ENCODE measurements around the gene TMEM129. TPM values are rescaled to one million over a fixed set of nuclear protein-coding genes. Genes with fewer than 3 reads are reported as not detected.
A peak's percentile ranks its signal among the peaks of the same experiment; 100 is the strongest.

TMEM129 gene
- total RNA-seq, 1 donor from 2014 or later = 192 TPM

DNA sequence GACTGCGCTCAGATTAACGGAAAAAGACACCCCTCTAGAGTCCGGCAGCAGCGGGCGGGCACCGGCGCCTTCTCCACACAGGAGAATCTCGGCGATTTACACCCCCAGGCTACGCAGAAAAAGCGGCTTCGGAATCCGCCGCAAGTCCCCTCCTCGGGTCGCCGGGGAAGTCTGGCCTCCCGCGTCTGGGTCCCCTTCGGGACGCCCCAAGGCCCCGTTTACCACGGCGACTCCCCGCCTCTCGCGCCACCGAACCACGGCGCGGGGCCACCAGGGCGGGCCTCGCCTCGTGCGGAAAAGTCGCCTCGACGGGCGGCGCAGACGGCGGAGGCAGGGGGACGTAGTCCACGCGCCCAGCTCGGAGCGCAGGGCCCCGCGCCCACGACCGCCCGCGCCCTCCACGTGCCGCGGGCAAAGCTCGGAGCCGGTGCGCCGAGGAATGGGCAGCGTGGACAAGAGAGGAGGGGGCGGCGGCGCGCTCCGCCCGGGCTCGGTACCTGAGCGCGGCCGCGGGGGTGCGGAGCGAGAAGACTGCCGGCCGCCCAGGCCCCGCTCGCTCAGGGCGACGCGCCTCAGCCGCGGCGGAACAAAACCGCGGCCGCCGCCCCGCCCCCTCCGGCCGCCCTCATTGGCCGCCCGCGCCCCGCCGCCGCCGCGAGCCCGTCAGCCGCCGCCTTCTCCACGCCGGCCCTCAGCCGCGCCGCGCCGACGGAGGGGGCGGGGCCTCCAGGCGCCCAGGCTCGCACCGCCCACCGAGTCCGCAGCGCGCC, 37.2 kb downstream of the TMEM129 start, which contains the start of gene FAM53A:
TSS of gene FAM53A (minus strand) at position 578 of the 770 bp plus-strand sequence. CDS start 15,572 bp downstream, outside the sequence.
- Histone ChIP-seq H3K27me3 (no peaks in the 10 kb centered on the region), H3K4me1 (peaks cover 0 to 7% of the 10 kb centered on the region in 2 donors), H3K27ac (peak within 1 kb of the TSS; percentile 64 to 85), H3K4me3 (peak within 1 kb of the TSS; percentile 73 to 76), H3K9me3 (no peaks in the 10 kb centered on the region), H3K36me3 (no peaks in the 10 kb centered on the region)
- peak in 1 of 2 donors; percentile 59 for DNase-seq (ENCODE audit: low spot score in 2 of 2)
- TF ChIP-seq, protein P1, sequence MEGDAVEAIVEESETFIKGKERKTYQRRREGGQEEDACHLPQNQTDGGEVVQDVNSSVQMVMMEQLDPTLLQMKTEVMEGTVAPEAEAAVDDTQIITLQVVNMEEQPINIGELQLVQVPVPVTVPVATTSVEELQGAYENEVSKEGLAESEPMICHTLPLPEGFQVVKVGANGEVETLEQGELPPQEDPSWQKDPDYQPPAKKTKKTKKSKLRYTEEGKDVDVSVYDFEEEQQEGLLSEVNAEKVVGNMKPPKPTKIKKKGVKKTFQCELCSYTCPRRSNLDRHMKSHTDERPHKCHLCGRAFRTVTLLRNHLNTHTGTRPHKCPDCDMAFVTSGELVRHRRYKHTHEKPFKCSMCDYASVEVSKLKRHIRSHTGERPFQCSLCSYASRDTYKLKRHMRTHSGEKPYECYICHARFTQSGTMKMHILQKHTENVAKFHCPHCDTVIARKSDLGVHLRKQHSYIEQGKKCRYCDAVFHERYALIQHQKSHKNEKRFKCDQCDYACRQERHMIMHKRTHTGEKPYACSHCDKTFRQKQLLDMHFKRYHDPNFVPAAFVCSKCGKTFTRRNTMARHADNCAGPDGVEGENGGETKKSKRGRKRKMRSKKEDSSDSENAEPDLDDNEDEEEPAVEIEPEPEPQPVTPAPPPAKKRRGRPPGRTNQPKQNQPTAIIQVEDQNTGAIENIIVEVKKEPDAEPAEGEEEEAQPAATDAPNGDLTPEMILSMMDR (IDR thresholded peaks at IDR 0.05) = no peak
- intact Hi-C loops (cut with DNase I) = loop anchor here (1.0 to 10.0 kb wide), 6 partner anchors 28 to 581 kb away; partner anchors contain the start of genes LETM1, MXD4, SLBP and TACC3

- peak overlapping the region; percentile 57 to 85 for H3K27ac ChIP-seq
- no peaks in the 10 kb centered on the region for H3K36me3 ChIP-seq
- peak overlapping the region; percentile 73 to 76 for H3K4me3 ChIP-seq
- peaks cover 0 to 7% of the 10 kb centered on the region in 2 donors for H3K4me1 ChIP-seq
- H3K27me3 ChIP-seq = no peaks in the 10 kb centered on the region
- TF ChIP-seq, protein P1 (IDR thresholded peaks at IDR 0.05) = no peak
- peak in 1 of 2 donors; percentile 75 for DNase-seq (ENCODE audit: low spot score in 2 of 2)
- intact Hi-C loops (cut with DNase I) = loop anchor here (5.0 to 10.0 kb wide), 2 partner anchors 174 to 582 kb away; partner anchors contain the start of genes LETM1 and MXD4
- H3K9me3 ChIP-seq = no peaks in the 10 kb centered on the region
These were observed 37.8 kb downstream of the TMEM129 start for GRCh38 chr4:1683261-1683735.

GRCh38 chr4:1682860-1683259, 38.3 kb downstream of the TMEM129 start:
- TF ChIP-seq, protein P1 (IDR thresholded peaks at IDR 0.05) = no peak
- H3K36me3 ChIP-seq = no peaks in the 10 kb centered on the region
- no peaks in the 10 kb centered on the region for H3K27me3 ChIP-seq
- no peaks in the 10 kb centered on the region for H3K9me3 ChIP-seq
- peak overlapping the region; percentile 57 to 85 for H3K27ac ChIP-seq
- intact Hi-C loops (cut with DNase I) = loop anchor here (5.0 to 10.0 kb wide), 2 partner anchors 174 to 582 kb away; partner anchors contain the start of genes LETM1 and MXD4
- peaks cover 0 to 7% of the 10 kb centered on the region in 2 donors for H3K4me1 ChIP-seq
- DNase-seq (ENCODE audit: low spot score in 2 of 2) = no peak
- peak overlapping the region; percentile 73 to 76 for H3K4me3 ChIP-seq

DNA sequence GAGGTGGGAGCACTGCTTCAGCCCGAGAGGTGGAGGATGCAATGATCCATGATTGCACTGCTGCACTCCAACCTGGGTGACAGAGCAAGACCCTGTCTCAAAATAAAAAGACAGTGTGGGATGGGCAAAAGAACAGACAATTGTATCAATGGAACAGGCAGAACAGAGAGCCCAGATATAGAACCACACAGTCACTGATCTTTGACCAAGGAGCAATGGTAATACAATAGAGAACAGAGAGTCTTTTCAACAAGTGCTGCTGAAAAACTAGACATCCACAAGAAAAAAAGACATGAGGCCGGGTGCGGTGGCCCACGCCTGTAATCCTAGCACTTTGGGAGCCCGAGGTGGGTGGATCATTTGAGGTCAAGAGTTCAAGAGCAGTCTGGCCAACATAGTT, 42.9 kb downstream of the TMEM129 start:
- no peaks in the 10 kb centered on the region for H3K9me3 ChIP-seq
- TF ChIP-seq, protein P1 (IDR thresholded peaks at IDR 0.05) = no peak
- no peaks in the 10 kb centered on the region for H3K36me3 ChIP-seq
- H3K27me3 ChIP-seq = no peaks in the 10 kb centered on the region
- intact Hi-C loops (cut with DNase I) = no loop called here
- DNase-seq (ENCODE audit: low spot score in 2 of 2) = no peak
- no peaks in the 10 kb centered on the region for H3K4me1 ChIP-seq
- H3K4me3 ChIP-seq = no peak overlapping the region
- no peak overlapping the region for H3K27ac ChIP-seq

GRCh38 chr4:1676605-1677525, 44.3 kb downstream of the TMEM129 start:
- TF ChIP-seq, protein P1 (IDR thresholded peaks at IDR 0.05) = no peak
- Histone ChIP-seq H3K27ac (no peak overlapping the region), H3K36me3 (no peaks in the 10 kb centered on the region), H3K4me1 (no peaks in the 10 kb centered on the region), H3K9me3 (no peaks in the 10 kb centered on the region), H3K27me3 (no peaks in the 10 kb centered on the region), H3K4me3 (no peak overlapping the region)
- intact Hi-C loops (cut with DNase I) = no loop called here
- DNase-seq (ENCODE audit: low spot score in 2 of 2) = no peak
